Activated CD8-positive, alpha-beta memory T cell treated with anti-CD3 and anti-CD28 coated beads, Interleukin-2, amount 50 U/mL, for 4 hours (primary cell): ENCODE measurements around the gene ADAM11.
"Not testable (repeated sequence)": the region's sequence is repeated elsewhere in the genome, so short reads cannot be mapped to it uniquely, and the experiment has no call there.

Experiments used
- DNase-seq: peaks from one replicate; pipeline ENCODE4 v3.0.0-alpha.2; 2020

Gene ADAM11

DNA sequence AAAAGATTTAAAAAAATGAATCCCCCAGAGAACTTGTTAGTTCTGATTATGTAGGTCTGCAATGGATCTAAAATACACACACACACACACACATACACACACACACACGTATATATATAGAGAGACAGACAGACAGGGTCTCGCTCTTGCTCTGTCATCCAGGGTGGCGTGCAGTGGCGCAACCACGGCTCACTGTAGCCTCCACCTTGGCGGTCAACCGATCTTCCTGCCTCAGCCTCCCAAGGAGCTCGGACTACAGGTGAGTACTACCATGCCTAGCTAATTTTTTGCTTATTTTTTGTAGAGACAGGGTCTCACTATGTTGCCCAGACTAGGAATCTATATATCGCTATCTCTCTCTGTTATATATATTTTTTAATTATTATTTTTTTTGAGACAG lies 37.9 kb downstream of the ADAM11 start:
- no peak for DNase-seq

DNA sequence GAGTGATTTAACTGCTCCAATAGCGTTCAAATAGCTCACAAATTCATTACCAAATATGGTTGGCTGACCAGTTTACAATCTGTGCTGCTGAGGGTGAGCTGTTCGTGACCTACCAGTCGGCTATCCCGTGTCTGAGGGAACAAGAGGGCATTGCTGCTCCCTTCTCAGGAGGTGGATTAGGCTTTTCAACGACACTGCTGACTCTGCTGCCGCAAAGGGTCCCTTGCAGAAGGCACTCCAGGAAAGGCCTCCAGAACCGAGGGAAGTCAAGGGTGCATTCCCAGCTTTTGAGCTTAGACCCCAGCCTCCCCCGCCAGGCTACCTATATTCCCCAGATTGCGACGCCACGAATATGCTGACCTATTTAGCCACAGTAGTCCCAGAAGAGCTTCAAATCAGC lies 39.0 kb downstream of the ADAM11 start:
- no peak for DNase-seq

GRCh38 chr17:44798356-44798755 lies 39.6 kb downstream of the ADAM11 start:
- DNase-seq, result no peak

- no peak for DNase-seq
Measured at GRCh38 chr17:44801880-44802279, 43.1 kb downstream of the ADAM11 start.

DNA sequence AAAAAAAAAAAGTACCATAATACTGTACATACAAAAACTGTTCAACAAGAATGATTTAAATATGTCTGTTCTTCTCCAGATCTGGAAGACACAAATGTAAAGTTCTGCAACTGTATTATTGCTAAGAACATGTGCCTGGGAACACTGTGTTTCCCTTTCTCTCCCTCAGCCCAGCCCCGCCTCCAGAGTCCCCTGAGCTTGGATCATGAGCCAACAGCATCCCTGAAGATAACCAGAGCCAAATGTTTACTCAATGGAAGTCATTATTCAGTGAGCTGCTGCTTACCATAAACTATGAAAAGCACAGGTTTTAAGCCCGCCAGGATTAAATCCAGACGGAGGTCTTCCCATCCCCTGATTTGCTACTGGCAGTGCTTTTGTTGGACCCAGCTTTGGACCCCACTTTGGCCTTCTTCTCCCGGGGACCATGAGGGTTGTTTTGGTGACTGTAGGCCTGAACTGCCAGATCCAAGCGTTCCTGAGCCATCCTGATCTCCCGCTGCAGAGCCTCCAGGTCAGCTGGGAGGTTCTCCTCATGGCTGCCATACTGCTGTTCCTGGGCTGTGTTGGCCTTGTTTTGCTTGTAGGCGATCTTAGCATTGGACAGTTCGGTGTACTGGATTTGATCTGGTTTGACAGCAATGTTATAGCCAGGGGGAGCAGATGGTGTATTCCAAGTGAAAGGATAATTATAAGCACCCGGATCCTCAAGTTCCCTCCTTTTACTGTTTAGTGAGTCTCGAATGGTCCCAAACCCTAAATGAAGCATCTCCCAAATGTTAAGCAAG lies 45.7 kb downstream of the ADAM11 start:
- DNase-seq, result no peak

GRCh38 chr17:44807093-44807816 lies 48.5 kb downstream of the ADAM11 start:
- DNase-seq, result no peak

DNA sequence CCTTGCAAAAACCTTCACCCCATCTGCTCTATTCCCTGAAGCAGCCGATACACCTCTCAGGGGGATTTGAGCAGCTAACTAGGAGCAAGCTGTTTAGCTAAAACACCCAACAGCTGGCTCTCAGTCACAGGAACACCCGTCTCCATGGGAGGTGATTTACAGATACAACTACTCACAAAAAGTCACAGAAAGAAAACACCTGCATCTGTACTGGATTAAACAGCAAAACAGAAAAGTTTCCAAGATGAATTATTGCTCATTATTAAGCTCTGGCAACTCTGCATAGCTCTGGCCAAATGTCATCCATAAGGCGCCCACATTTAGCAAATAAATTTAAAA lies 49.0 kb downstream of the ADAM11 start:
- DNase-seq, result no peak

GRCh38 chr17:44808156-44808555 lies 49.4 kb downstream of the ADAM11 start:
- DNase-seq, result no peak

GRCh38 chr17:44808656-44809388 lies 50.0 kb downstream of the ADAM11 start:
- not testable (repeated sequence) for DNase-seq

DNA sequence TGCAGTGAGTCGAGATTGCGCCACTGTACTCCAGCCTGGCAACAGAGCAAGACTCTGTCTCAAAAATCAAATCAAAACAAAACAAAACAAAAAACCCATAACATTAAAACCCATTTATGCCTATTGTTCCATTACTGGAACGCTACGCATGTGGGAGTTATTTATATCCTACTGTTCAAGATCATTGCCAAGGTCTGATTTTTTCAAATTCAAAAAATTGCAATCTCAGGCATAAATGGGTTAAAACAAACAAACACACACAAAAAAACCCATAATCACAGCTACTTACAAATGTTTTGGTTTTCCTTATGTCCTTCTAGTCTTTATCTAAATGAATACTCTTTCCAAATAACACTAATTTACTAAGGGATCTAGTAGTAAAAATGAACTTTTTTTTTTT lies 53.5 kb downstream of the ADAM11 start:
- no peak for DNase-seq

- not testable (repeated sequence) for DNase-seq
Measured at GRCh38 chr17:44818508-44818907, 59.7 kb downstream of the ADAM11 start.

- no peak for DNase-seq
Measured at GRCh38 chr17:44820631-44821212, 61.9 kb downstream of the ADAM11 start.

DNA sequence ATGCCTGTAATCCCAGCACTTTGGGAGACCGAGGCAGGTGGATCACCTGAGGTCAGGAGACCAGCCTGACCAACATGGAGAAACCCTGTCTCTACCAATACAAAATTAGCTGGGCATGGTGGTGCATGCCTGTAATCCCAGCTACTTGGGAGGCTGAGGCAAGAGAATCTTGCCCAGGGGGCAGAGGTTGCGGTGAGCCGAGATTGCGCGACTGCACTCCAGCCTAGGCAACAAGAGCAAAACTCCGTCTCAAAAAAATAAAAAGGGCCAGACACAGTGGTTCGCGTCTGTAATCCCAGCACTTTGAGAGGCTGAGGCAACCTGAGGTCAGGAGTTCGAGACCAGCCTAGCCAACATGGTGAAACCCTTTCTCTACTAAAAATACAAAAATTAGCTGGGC lies 66.4 kb downstream of the ADAM11 start:
- DNase-seq, result not testable (repeated sequence)

GRCh38 chr17:44826123-44826790 lies 67.5 kb downstream of the ADAM11 start:
- DNase-seq, result no peak

DNA sequence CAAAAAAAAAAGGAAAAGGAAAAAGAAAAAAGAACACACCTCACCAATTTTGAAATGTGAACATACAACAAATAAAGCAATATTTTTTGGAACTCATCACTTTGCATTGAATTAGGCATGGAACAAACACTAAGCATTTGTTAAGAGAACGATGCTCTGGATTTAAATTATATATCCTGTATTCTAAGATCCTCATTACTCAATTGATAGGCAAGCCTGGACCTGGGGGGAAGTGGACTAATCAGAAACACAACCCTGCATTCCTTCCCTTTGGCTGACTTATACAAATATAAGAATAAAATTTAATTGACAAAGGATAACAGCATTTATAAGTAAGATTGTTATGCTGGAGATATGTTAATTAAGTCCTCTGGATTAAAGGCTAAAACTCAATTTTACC lies 69.1 kb downstream of the ADAM11 start:
- no peak for DNase-seq

GRCh38 chr17:44828919-44829522 lies 70.2 kb downstream of the ADAM11 start:
- no peak for DNase-seq

GRCh38 chr17:44829523-44830358 lies 71.0 kb downstream of the ADAM11 start, which contains the start of gene GJC1:
Gene GJC1 (minus strand): TSS chr17:44830287. CDS start chr17:44805817, 24,470 bp downstream.
- peak; percentile 20 for DNase-seq

DNA sequence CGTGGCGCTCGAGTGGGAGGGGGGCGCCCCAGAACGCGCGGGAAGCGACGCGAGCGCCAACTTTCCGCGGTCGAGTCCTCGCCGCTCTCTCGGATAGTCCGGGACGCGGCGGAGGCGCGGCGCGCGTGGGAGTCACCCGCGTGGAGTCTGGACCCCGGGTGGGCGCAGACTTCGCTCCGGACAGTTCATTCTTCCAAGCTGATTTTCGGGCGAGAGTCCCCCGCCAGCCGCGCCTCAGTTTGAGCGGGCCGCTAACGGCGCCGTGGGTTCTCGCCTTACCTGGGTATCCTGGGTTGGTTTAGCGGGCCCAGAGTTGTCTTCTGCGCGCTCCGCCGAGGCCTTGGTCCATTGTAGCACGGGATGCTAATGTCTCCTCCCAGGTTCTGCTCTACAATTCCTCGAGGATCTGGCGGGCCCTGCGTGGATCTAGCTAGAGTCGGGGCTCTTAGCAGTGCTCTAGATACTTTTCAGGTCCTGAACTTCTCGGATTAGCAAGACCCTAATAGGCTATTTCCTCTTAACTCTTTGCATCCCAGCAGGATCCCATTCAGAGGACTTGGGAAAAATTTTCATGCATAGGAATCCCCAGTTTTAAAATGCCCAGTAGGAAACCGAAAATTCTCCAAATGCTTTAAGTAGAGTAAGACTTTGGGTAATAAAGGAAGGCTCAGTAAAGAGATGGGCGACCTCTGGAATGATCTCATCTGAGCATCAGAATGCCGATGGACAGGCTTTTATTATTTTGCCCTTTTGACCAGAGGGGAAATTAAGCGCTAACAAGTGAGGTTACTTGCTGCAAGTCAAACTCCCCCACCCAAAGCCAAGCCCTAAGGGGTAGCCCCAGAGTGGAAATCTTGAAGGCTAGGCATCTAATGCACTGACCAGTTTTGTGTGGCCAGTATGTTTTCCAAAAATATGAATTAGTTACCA lies 71.8 kb downstream of the ADAM11 start:
- DNase-seq, result peak; percentile 37

DNA sequence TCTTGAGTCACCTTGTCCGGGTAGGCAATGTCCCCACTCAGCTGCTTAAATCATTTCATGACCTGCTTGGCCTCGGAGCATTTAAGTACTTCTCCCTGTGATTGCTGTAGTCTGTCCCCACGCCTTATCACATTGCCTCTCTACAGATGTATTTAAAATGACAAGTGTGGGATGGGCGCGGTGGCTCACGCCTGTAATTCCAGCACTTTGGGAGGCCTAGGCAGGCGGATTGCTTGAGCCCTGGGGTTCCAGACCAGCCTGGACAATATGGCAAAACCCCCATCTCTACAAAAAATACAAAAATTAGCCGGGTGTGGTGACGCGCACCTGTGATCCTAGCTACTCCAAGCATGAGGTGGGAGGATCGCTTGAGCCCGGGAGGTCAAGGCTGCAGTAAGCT lies 72.6 kb downstream of the ADAM11 start:
- DNase-seq, result no peak
